CD14-positive monocyte (primary cell): ENCODE measurements around the gene MAPK1. TPM values are rescaled to one million over a fixed set of nuclear protein-coding genes. Genes with fewer than 3 reads are reported as not detected.

ENCODE experiments used
- DNase-seq, 3 donors: peaks; one replicate each; pipeline ENCODE4 v3.0.0-alpha.2; 2011 to 2022
- H2AFZ ChIP-seq: 2 replicates; pipeline ENCODE4 v1.6.0; 2012; ENCODE audit warnings: mild to moderate bottlenecking, low read depth, low read length, inconsistent platforms; ENCODE audit not compliant: insufficient read depth, poor library complexity, severe bottlenecking
- H3K27ac ChIP-seq, 2 donors: 1 replicate in 1 of 2; 2 replicates in 1 of 2; pipeline ENCODE4 v1.5.1; 2012 to 2013; ENCODE audit warnings: low read length in 2 of 2, control low read depth in 1 of 2, inconsistent platforms in 1 of 2, low read depth in 1 of 2, mild to moderate bottlenecking in 1 of 2
- H3K27me3 ChIP-seq, 2 donors: one replicate each; pipeline versions ENCODE4 v1.6.0 to v1.6.1; 2011 to 2013; ENCODE audit warnings: low read length in 2 of 2; ENCODE audit not compliant: control insufficient read depth in 2 of 2, insufficient read depth in 2 of 2
- H3K36me3 ChIP-seq, 2 donors: replicated peaks in 1 of 2; 1 replicate in 1 of 2; 2 replicates in 1 of 2; pipeline versions ENCODE4 v1.5.1 to v1.6.1; 2012 to 2013; ENCODE audit warnings: low read length in 2 of 2, control low read depth in 1 of 2, inconsistent platforms in 1 of 2, mild to moderate bottlenecking in 1 of 2; ENCODE audit not compliant: insufficient read depth in 2 of 2, control insufficient read depth in 1 of 2
- H3K4me1 ChIP-seq, 2 donors: 1 replicate in 1 of 2; 2 replicates in 1 of 2; pipeline versions ENCODE4 v1.5.1 to v1.6.1; 2012 to 2013; ENCODE audit warnings: low read length in 2 of 2, control low read depth in 1 of 2, inconsistent platforms in 1 of 2, mild to moderate bottlenecking in 1 of 2, moderate library complexity in 1 of 2; ENCODE audit not compliant: insufficient read depth in 2 of 2, control insufficient read depth in 1 of 2
- H3K4me2 ChIP-seq: replicated peaks from 2 replicates; pipeline ENCODE3; 2012; ENCODE audit warnings: low read length, moderate library complexity, mild to moderate bottlenecking; ENCODE audit not compliant: poor library complexity, severe bottlenecking; ENCODE audit errors: extremely low read depth
- H3K4me3 ChIP-seq, 3 experiments: fragments of 200-600 bp in 1 of 3; sonication (generic) in 1 of 3; replicated peaks in 1 of 3; 1 replicate in 2 of 3; 2 replicates in 1 of 3; pipeline ENCODE4 v1.5.1; 2011 to 2013; ENCODE audit warnings: low read length in 3 of 3, mild to moderate bottlenecking in 3 of 3, control low read depth in 2 of 3, low read depth in 2 of 3, inconsistent platforms in 1 of 3, moderate library complexity in 1 of 3
- H3K79me2 ChIP-seq: 2 replicates; pipeline ENCODE4 v1.6.0; 2012; ENCODE audit warnings: mild to moderate bottlenecking, control low read depth, inconsistent platforms, low read length, moderate library complexity; ENCODE audit not compliant: insufficient read depth
- H3K9ac ChIP-seq: 2 replicates; pipeline ENCODE4 v1.6.0; 2017; ENCODE audit warnings: low read length, mild to moderate bottlenecking; ENCODE audit not compliant: insufficient read depth, poor library complexity, severe bottlenecking
- H3K9me3 ChIP-seq, 2 donors: replicated peaks in 1 of 2; 1 replicate in 1 of 2; 2 replicates in 1 of 2; pipeline versions ENCODE4 v1.5.1 to v1.6.1; 2012 to 2013; ENCODE audit warnings: low read length in 2 of 2, control low read depth in 1 of 2; ENCODE audit not compliant: control insufficient read depth in 1 of 2, insufficient read depth in 1 of 2
- H4K20me1 ChIP-seq: 2 replicates; pipeline ENCODE4 v1.6.0; 2012; ENCODE audit warnings: mild to moderate bottlenecking, low read length, control low read depth, moderate library complexity; ENCODE audit not compliant: insufficient read depth
- H3K27ac Mint-ChIP-seq, 7 donors: one replicate each; pipeline ENCODE4 v1.8.0; 2020; ENCODE audit warnings: mild to moderate bottlenecking in 7 of 7, mixed read lengths in 7 of 7, moderate library complexity in 6 of 7, inconsistent platforms in 2 of 7
- H3K27me3 Mint-ChIP-seq, 3 donors: one replicate each; pipeline ENCODE4 v1.8.0; 2021 to 2022; ENCODE audit warnings: low read depth in 3 of 3, mild to moderate bottlenecking in 3 of 3, mixed read lengths in 3 of 3, moderate library complexity in 3 of 3, inconsistent platforms in 1 of 3
- H3K36me3 Mint-ChIP-seq, 2 donors: one replicate each; pipeline ENCODE4 v1.8.0; 2020; ENCODE audit warnings: mixed read lengths in 2 of 2, inconsistent platforms in 1 of 2, mild to moderate bottlenecking in 1 of 2
- H3K4me1 Mint-ChIP-seq: one replicate; pipeline ENCODE4 v1.8.0; 2020; ENCODE audit warnings: mild to moderate bottlenecking, mixed read lengths
- H3K4me3 Mint-ChIP-seq, 2 donors: one replicate each; pipeline ENCODE4 v1.8.0; 2020; ENCODE audit warnings: mild to moderate bottlenecking in 2 of 2, mixed read lengths in 2 of 2, moderate library complexity in 1 of 2
- H3K9me3 Mint-ChIP-seq, 7 donors: one replicate each; pipeline ENCODE4 v1.8.0; 2020 to 2022; ENCODE audit warnings: mixed read lengths in 7 of 7, mild to moderate bottlenecking in 6 of 7, moderate library complexity in 6 of 7, inconsistent platforms in 2 of 7
- CTCF ChIP-seq: fragments of 200-600 bp; IDR thresholded peaks from one replicate; pipeline ENCODE4 v1.8.0; 2022; ENCODE audit warnings: antibody characterized with exemption, mild to moderate bottlenecking
- WGBS: methylation state at CpG from one replicate; pipeline ENCODE4 v1.1.5; 2013; ENCODE audit warnings: missing lambda C conversion rate; ENCODE audit not compliant: insufficient coverage; 5-methylcytosine and 5-hydroxymethylcytosine counted together
- intact Hi-C, 2 donors: fragments of 100-400 bp; cut with micrococcal nuclease; formaldehyde crosslinking; loops; one replicate each; pipeline versions ENCODE4 v1.15.0 to v1.15.1; 2023
- polyA plus RNA-seq, 3 donors: library from polyadenylated mRNA; depleted of rRNA in 1 of 3; unstranded in 2 of 3; stranded (reverse) in 1 of 3; fragments of 300-500 nt in 2 of 3; fragments of >200 nt in 1 of 3; fragmentation: Illumina TruSeq in 2 of 3; gene quantifications; 1 replicate in 2 of 3; 2 replicates in 1 of 3; pipeline ENCODE4 v1.2.3, GENCODE V29; 2012 to 2021

The MAPK1 gene
- polyA plus RNA-seq, 3 donors, result 47.0 to 148 (median 118) TPM

- intact Hi-C loops, result no loop called here
- Mint-ChIP-seq H3K4me1 (peaks cover 8% of the 10 kb centered on the region), H3K36me3 (peaks cover 0 to 8% of the 10 kb centered on the region in 2 donors), H3K27ac (no peak overlapping the region), H3K9me3 (no peaks in the 10 kb centered on the region), H3K27me3 (peaks cover 0 to 2% (median 0%) of the 10 kb centered on the region in 3 donors), H3K4me3 (no peak overlapping the region)
- no peaks in the 10 kb centered on the region for H3K79me2 ChIP-seq
- WGBS, result 98% methylated on average over 7 of the region's 8 CpGs
- H3K9me3 ChIP-seq, result no peaks in the 10 kb centered on the region
- H3K27ac ChIP-seq, result no peak overlapping the region
- H2AFZ ChIP-seq, result no peak overlapping the region
- H3K4me1 ChIP-seq, result peaks cover 0 to 7% of the 10 kb centered on the region in 2 donors
- H4K20me1 ChIP-seq, result no peaks in the 10 kb centered on the region
- no peaks in the 10 kb centered on the region for H3K36me3 ChIP-seq
- H3K4me3 ChIP-seq, result no peak overlapping the region
- no peak overlapping the region for H3K9ac ChIP-seq
- DNase-seq, result no peak
- TF ChIP-seq CTCF, result no peak
- no peak overlapping the region for H3K4me2 ChIP-seq
- no peaks in the 10 kb centered on the region for H3K27me3 ChIP-seq
These were observed 157.8 kb downstream of the MAPK1 start for GRCh38 chr22:21709688-21710087.

GRCh38 chr22:21708960-21709359, 158.5 kb downstream of the MAPK1 start:
- no peak for TF ChIP-seq CTCF
- Histone ChIP-seq H3K9ac (no peak overlapping the region), H2AFZ (no peak overlapping the region), H3K36me3 (no peaks in the 10 kb centered on the region), H3K4me1 (peaks cover 0 to 7% of the 10 kb centered on the region in 2 donors), H3K9me3 (no peaks in the 10 kb centered on the region), H3K4me3 (no peak overlapping the region), H3K27me3 (no peaks in the 10 kb centered on the region), H3K79me2 (no peaks in the 10 kb centered on the region), H3K4me2 (no peak overlapping the region), H4K20me1 (no peaks in the 10 kb centered on the region), H3K27ac (no peak overlapping the region)
- H3K27ac Mint-ChIP-seq, result no peak overlapping the region
- no peak for DNase-seq
- intact Hi-C loops, result no loop called here
- H3K27me3 Mint-ChIP-seq, result peaks cover 0 to 2% (median 0%) of the 10 kb centered on the region in 3 donors
- WGBS, result 95% methylated on average over 6 of the region's 6 CpGs
- peaks cover 8% of the 10 kb centered on the region for H3K4me1 Mint-ChIP-seq
- H3K9me3 Mint-ChIP-seq, result no peaks in the 10 kb centered on the region
- H3K36me3 Mint-ChIP-seq, result peaks cover 0 to 7% of the 10 kb centered on the region in 2 donors
- no peak overlapping the region for H3K4me3 Mint-ChIP-seq
